Measurements from ENCODE around the gene CNGA1.

The CNGA1 gene

DNA sequence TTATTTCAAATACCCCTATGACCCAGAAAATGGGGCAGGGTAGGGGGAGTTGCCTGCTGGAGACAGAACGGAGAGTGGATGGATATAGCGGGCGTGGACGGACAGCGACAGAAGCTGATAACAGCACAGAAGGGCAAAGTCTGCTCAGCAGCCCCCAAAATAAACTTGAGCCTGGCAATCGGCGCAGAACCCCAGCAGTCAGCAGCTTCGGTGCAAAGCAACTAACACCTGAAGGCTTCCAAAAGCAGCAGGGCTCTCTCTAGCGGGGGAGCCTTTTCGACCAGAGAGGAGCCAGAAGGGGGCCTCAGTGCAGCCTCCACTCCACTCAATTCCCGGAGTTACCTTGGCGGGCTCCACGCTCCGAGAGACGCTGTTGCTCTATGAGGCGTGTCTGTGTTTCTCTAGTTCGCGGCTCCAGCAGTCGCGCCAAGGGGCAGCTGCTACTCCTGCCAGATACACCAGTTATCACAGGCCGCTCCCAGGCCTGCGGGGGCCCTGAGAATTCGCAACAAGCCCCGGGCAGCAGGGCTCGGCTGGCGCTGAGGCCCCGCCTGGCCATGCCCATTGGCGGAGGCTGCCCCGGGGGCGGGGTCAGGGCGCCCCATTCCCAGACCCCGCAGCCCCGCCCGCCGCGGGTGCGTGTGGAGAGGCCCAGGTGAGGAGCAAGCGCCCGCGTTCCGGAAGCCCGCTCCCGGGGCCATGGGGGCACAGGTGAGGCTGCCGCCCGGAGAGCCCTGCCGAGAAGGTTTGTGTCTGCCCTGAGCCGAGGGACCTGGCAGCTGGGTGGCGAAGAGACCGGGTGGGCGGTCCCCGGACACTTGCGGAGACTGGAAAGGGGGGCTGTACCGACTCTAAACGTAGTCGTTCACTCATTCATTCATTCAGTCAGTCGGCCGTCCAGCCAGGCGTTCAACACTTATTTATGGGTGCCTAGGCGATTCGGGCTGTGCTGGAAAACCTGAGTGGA is at the start of gene CNGA1, which contains the start of gene NIPAL1:
CNGA1 (minus strand) TSS at position 541 of the 967 bp plus-strand sequence. CDS start 63,992 bp downstream, outside the sequence.
NIPAL1 (plus strand) TSS at position 632 of the 967 bp plus-strand sequence; CDS start at position 700, 68 bp downstream.
- peak; percentile 79 for DNase-seq

DNA sequence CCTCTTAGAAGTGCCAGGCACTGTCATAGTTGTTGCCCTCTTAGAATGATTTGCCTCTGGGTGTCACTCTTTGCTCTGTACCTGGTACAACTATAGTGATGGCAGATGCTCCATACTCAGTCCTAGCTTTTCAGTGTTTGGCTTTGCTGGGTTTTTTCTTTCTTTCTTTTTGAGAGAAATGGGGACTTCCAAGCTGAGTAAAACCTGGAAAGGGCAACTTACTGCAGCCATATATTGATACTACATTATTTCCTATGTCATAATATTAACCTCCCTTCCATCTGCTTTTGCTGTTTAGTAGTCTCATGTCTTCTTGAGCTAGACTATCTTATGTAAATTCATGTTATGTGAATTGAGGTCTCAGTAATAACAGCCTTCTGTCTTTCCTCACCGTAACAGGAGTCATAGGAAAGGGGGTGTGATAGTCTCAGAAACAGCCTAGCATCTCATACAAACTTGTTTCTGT is 49.1 kb upstream of the CNGA1 start:
- DNase-seq = no peak

DNA sequence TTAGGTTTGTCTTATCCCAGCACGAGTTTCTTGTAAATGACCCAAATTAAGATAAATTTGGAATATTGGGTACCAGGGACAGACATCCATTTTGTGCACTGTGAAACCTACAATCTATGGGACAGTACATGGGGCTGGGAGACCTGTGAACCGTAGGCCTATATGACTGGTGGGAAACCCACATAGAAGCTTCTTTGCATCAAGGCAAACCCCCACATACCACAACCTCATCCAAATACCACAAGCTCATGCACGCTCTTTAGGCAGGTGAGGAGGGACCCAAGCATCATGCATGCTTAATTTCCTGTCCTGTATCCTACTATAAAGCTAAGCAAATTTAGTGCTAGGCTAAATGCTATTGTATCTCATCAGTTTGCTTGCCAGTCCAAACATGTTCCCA is 47.9 kb upstream of the CNGA1 start:
- no peak for DNase-seq

DNA sequence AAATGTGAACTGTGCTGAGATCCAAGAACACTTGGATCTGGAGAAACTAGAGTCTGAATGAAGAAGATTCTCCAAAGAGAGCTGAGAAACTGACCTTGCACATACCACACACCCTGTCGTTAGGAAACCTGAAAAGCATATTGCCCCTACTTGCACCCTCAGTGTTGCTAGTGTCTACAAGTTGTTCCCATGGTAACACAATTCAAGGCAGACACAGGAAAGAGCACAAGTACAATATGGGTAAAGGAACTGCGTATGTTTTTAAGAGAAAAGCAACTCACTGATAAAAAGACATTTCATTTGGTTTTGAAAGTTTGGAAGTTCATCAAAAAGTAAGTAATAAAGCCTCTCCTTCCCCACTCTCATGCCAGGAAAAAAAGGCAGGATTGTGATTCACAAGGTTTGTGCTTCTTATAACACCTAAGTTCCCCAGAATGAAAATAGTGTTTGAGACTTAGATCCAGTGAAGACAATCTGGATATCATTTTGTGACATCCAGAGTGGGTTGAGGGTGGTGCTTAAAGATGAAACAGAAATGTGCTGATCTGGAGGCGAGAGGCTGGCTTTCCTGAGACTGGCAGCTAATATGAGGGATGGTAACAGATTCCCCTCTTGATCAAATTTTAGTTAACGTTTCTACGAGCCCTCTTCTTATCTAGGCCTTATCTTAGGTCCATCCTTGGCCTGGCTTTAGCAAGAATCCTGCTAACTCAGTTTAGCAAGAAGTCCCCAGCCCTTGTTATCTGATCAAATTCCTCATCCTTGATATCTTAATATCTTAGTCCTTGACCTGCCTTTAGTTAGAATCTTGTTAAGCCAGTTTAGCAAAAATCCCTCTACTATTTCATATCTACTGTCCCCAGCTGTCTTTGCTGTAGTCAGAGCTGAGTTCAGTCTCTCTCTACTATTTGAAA is 42.4 kb upstream of the CNGA1 start:
- no peak for DNase-seq

DNA sequence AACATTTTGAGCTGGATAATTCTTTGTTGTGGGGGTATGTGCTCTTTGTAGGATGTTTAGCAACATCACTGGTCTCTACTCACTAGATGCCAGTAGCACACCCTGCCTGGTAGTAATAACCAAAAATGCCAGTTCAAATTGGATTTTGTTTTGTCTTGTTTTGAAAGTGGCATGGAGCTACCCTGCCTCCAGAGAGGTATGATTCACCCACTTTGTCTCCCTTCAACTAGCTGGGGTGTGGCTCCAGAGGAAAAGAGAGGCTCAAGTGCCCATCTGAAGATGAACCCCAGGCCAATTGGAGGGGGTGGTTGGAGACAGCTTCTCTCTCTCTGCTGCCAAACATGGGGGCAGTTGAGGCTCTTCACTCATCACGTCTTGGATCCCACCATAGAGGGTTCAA is 34.6 kb upstream of the CNGA1 start:
- DNase-seq = no peak

DNA sequence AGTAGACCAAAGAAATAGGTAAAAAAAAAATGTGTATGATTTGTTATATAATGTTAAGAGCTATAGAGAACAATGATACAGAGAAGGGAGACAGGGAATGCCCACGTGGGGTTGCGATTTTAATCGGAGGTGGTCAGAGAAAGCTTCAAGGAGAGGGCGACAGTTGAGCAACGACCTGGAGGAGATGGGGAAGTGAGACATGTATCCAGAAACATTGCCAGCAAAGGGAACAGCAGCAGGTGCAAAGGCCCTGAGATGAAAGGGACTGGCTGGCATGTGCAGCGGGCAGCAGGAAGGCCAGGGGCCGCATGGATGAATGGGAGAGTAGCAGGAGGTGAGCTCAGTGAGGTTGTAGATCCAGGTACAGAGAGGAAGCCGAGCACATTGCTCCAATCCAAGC is 33.0 kb upstream of the CNGA1 start:
- DNase-seq = no peak

DNA sequence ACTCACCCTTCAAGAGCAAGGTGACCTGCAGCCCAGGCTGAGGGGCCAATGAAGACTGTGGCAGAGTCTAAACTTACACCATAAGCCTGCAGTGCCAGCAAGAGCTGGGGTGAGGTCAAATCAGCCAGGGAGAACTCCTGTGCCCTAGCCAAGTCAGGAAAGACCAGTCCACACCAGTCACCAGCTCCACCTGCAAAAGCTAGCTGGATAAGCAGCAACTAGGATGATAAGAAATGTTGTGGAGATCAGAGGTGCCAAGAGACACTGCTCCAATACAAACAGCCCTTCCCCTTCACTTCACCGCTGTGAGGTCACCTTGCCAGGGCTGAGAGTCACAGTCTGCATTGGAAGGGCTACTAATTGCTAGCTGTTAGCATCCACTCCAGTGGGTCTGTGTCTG is 31.4 kb upstream of the CNGA1 start:
- no peak for DNase-seq

DNA sequence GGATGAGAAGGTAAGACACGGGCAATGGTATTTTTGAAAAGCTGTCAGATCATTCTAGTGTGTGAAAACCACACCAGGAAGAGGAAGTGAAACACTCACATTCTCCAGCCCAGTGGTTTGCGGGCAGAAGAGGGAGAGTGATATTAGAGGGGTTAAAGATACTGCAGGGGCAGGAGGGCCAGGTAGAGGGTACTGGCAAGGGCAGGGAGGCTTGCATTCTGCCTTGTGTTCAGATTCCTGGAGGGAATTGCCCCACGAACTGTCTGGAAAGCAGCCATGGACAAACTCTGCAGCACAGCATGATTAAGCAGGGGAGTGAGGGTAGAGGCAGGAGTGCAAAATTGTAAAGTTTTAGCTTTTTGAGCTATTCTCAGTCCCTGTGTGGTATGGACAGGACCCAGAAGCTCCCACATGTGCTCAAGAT is 31.0 kb upstream of the CNGA1 start:
- DNase-seq = no peak

DNA sequence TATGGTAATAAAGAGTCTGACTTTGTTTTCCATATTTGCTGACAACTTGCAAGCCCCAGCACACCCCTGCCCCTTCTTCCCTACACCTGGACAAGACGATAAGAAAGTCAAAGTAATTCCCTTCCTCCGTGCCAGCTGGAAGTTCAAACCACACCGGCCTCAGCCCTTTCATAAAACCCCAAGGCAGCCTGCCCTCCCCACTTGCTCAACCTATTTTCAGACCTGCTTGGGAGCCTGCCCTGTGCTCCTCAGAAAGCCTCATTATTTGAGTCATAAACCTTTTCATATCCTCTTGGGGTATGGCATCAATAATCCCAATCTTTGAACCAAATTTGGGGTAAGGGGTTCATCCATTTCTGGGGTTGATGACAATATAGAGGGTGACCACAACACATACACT is 29.6 kb upstream of the CNGA1 start:
- no peak for DNase-seq

DNA sequence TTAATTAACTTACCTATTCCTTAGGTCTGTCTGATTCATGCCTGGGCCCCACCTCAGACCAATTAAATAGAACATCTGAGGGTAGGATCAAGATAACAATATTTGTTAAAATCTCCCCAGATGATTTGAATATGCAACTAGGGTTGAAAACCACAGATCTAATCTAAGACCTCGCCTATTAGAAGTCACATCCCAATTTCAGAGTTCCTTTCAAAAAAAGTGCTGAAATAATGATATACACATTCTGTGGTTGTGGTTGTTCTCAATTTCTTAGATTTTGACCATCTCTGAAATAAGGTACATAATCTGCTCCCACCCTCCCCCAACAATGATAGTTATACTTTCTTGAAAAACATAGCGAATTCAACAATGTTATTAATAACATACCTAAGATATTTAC is 27.8 kb upstream of the CNGA1 start:
- no peak for DNase-seq

DNA sequence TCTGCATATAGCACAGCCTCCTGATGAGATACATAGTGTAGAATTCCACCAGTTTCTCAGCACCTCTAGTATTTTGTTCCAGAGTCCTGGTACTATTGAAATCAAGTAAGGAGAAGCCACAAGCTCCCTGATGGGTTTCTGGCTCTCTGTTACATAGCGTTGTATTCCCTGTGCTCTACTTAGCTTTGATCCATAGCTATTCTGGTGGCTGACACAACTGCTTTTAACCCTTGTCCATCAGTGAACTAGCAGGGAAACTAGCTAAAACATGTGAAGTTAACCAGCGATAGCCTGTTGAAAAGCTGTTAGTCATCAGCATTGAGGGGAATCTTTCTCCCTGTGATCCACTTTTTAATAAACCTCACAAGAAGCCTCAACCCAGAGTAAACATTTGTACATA is 27.0 kb upstream of the CNGA1 start:
- no peak for DNase-seq

DNA sequence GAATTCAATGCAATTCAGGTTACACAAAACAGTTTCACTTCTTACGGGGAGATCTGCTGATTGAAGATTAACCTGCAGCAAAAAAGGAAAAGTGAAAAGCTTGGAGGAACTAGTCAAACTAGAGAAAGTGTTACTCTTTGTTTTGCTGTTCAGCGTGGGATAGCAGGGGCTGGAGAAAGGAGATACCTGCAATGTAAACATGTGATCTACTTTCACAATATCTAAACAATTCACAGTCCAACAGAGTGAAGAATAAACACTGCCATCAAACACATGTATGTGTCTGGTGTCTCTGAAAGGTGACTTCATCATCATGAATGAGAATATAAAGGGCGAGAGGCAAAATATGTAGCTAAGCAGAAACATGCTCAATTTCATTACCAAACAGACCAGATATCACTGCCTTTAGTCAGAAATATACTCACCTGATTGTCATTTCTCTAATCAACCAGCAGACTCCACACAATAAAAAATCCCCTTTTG is 26.5 kb upstream of the CNGA1 start:
- DNase-seq = no peak

DNA sequence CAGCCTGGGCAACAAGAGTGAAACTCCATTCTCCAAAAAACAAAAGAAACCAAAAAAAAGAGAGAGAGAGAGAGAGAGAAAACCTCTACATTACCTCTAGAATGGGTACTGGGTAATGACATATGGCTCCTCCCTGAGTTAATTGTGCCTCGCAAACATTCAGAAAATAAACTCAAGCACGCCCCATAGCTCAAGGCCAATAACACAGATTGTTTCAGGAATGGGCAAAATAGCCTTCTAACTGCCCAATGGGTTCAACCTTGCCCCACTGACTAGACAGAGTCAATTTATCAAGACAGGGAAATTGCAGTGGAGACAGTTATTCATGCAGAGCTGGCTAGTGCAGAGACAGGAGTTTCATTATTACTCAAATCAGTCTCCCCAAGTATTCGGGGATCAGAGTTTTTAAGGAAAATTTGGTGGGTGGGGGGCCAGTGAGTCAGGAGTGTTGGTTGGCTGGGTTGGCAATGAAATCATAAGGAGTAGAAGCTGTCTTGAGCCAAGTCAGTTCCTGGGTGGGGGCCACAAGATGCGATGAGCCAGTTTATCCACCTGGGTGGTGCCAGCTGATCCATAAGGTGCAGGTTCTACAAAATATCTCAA is 25.2 kb upstream of the CNGA1 start:
- DNase-seq = no peak

DNA sequence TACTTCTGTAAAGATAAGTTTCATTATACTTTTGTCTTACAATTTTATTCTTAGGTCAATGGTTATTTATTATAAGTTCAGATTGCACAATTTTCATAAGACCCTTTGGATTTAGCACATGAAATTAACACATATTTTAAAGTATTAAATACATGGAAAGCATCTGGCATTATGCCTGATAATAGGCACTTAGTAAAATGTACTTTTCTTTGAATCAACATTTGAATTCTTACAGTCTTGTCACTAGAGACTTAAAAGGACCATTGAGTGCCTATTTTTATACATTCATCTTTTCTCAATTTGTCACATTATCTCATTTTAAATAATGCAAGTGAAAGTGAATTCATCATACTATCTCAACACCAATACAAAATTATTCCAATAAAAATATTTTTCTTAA is 23.1 kb upstream of the CNGA1 start:
- no peak for DNase-seq

DNA sequence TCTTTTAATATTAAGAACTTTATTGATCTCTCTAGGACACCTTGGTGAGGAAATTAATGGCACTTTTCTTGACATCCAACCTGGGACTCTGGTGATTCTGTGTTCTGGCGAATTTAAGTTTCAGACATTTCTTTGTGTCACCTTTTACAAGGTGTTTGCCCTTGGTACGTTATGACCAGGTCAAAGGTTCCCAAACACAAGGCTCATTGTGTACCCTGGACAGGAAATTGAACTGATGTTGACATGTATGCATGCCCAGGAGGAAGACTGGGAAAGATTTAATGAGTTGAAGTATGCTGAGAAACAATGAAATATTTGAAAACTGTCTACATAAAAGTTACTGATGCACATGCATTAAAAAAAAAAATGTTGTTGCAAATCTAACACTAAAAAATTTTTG is 22.2 kb upstream of the CNGA1 start:
- DNase-seq = no peak

DNA sequence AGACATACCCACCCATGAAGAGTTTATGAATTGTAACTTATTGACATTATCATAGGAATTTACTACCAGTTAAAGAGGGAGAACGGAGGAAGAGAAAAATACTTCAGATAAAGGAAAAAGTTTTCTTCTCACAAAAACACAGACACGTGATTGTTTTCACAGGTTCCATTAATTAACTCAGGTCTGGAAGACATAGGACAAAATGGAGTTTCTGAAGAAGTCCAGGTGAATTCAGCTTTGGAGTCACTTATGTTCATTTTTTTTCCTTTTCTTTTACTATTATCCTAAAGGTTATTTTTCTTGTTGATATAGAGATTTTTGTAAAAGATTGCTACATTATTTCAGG is 20.6 kb upstream of the CNGA1 start:
- DNase-seq = no peak

DNA sequence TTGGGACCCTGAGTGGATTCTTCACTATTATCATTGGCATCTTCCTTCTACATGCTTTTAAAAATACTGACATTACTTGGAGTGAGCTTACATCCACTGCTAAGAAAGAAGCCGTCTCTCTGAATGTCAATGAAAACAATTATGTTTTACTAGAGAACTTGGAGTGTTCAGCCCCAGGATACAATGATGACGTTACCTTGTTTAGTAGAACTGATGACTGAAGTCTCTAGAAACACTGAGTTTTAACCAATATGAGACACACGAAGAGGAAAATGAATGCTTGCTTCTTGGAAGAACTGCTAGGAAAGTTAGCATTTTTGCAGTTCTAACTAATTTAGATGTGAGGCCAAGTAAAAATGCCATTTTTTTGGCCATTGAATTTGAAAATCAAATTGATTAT is 19.5 kb upstream of the CNGA1 start:
- DNase-seq = no peak

DNA sequence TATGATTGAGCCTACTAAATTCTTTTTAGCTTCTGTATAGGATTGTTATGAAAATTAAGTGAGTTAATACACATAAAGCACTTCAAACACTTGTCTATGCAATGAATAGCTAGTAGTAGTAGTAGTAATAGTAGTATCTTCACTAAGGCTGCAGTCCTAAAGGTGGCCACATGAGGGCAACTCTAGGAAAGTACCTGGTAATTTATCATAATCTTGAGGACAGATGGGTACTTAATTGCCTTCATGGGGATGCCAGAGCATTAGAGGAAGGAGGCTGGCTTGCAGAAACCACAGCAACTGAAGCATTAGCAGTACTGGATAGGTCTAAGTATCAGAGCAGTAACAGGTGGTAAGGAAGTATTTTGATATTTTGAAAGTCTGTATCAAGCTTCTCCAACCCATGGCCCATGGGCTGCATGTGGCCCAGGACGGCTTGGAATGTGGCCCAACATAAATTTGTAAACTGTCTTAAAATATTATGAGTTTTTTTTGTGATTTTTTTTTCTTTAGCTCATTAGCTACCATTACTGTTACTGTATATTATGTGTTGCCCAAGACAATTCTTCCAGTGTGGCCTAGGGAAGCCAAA is 17.4 kb upstream of the CNGA1 start:
- DNase-seq = no peak

DNA sequence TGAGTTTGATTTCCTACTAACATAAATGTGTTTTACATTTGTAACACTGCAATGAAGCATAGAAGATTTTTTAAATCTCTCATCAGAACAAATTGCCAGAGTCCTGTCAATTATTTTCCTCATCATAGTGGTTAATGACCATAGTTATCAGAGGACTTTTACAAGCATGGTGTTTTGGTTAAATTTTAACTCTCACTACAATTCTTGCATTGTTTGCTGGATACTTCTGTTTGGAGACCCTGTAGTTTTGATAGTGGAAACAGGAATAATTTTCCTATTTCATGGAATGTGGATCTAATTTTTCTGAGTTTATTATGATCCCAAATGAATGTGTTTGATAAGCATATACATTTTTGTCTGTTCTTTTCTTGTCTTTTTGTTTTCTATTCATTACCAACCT is 16.9 kb upstream of the CNGA1 start:
- no peak for DNase-seq

DNA sequence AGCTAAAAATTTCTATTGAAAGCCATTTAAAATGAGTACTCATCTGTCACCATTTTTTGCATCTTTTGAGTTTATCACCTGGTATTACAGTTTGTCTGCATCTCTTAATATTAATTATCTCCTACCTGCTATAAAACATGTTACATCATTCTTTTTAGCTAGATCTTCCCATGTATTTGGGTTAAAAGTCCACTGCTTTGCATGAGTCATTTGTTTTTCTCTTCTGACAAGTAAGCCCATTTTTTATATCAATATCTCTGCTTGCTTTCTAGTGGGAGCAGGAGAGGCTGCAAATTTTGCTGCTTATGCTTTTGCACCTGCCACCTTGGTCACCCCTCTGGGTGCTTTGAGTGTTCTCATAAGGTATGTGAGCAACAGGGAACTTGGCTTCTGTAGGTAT is 16.2 kb upstream of the CNGA1 start:
- no peak for DNase-seq

DNA sequence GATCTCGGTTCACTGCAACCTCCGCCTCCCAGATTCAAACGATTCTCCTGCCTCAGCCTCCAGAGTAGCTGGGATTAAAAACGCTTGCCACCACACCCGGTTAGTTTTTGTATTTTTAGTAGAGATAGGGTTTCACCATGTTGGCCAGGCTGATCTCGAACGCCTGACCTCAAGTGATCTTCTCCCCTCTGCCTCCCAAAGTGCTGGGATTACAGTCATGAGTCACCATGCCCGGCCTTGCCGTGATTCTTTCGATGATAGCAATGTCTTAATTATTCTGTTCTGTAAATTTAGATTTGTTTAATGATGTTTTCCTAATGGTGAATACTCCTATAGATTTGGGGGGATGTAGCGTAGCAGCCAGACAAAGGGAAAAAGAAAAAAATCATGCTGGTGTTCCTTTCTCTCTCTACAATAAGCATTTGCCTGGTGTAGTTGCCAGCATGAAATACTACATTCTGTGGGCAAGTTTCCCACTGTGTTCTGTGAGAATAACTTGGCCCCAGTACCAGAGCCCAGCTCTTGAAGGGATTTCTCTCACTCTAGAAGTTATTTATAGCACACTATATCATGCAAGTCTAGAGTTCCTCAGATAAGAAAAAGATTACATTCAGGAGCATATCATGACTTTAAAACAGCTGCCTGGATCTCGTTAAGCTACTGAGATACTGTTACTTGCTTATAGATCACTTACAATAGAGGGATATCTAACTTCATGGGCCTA is 15.5 kb upstream of the CNGA1 start:
- DNase-seq = no peak

DNA sequence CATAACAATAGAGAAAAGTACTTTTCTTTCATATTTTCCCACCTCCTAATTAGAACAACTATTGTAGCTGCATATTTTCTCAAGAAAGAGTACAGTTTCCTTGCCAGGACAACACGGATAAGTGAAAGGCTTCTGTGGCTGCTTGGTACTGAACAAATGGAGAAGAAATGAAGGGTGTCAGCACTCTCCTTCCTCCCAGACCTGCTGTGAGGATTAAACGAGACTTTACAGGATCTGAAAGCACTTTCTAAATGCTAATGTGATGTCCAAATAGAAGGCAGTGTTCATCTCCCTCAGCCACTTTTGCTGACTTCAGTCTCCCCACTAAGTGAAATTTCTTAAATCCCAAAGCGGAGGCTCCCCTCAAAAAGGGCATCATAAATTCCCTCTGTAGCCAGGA is 14.0 kb upstream of the CNGA1 start:
- no peak for DNase-seq

Measured in NCI-H510A (cell line).